ENCODE measurements around the gene NSMF.
"Not testable (repeated sequence)": the region's sequence is repeated elsewhere in the genome, so short reads cannot be mapped to it uniquely, and the experiment has no call there.

NSMF gene

DNA sequence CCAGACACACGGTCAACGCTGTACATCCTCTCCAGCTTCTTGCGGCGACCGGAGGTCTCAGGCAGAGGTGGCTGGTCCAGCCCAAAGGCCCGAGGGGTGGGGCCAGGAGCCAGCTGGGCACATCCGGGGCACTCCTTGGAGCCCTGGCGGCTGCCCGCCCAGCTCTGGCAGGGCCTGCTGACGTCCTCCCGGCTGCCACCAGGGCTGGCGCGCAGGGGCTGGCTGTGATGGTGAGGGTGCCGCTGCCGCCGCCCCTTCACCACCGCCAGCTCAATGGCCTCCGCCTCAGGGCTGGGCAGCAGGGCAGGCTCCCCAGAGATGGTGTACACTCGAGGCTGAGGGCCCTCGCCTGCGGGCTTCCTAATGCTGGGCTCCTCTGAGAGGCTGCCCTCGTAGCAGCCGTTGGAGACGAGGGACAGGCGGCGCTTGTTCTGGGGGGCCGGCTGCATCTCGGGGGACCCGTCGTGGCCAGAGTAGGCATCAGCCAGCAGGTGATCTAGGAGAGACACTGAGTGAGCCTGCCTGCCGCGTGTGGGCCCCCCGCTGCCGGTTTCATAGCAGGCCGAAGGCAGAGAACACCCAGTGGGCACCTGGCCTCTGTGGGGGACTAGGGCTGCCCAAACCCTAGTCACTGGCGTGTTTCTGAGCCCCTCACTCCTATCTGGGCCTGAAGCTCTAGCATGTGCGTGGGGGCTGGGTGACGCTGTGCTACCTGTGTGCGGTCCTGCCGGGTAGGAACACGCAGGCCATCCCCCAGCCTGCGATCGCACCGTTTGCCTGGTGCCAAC lies 1.5 kb downstream of the NSMF start:
- FAIRE-seq, result no peak

DNA sequence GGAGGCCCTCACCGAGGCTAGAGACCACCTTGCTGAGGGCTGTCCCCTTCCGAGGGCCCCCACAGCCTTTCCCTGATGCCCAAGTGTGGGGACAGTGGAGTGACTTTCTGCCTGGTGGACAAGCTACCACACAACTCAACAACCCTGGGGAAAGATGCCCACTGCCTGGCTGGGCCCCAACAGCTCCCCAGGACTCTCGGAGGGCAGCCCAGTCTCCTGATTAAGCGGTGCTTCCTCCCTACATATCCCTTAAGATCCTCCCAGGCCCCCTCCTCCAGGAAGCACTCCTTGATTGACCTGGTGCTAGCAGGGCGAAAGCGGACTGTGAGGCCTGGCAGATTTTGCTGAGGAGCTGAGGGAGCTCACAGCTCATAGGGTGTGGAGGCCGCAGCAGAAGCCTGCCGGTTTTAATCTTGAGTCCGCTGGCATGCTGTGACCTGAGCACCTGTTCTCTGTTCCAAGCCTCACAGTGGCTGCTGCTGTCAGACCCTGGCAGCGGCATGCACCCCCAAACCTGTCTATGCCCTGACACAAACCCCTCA lies 2.2 kb downstream of the NSMF start:
- no peak for FAIRE-seq

DNA sequence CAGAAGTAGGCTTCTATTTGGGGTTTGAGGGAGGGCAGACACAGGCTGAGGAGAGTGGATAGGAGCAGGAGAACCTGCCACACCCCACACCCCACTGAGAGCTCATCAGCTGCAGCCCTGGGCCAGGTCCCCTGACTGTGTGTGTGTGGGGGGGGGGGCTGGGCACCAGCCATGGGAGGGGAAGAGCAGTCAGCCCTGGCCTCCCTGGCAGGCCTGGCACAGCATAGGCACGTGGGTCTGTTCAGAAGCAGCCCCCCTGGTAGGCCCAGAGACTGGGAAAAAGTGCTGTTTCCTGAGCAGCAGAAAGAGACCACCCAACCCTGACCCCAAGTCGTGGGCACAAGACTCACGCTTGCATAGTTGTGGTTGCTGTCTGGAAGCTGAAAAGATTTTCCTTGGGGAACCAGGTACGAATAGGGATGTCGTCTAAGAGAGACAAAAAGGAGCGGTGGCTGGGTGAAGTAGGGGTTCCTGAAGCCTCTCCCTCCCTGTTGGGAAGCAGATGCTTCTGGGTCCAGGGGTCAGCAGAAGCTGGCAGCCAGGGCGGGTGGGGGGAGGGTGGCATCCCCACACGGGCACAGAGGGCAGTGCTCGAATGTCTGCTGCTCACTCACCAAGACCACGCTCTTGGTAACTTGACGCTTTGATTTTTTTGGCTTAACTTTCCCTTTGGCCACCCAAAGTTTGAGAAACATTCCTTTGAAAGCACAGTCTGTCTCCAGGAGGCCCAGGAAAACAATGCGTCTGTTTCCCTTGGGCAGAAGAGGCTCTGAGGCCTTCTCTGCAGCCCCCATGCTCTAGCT lies 2.9 kb downstream of the NSMF start:
- FAIRE-seq, result no peak

DNA sequence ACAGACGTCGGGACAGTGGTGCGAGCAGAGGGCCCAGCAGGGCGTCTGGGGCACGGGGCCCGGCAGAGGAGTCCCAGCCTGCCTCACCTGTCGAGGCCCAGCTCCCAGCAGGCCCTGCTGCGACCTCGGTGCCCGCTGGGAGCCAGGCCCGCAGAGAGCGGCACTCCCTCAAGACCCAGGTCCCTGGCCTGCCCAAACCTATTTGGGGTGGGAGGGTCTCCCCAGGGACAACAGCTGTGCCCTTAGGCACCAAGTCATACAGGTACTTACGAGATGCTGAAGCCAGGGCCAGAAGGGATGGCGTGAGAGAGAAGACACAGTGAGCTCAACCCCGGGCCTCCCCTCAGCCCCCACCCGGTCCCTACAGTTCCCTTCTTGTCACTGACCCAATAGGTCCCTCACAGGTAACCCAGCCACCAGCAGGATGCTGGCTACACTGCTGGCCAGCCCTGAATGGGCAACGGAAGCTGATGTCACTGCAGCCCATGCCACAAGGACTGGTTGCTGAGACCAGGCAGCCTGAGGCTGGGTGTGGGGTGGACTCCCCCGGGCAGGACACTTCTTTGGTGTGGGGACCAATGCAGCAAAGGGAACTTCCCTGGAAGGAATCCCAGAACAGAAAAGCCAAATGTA lies 3.7 kb downstream of the NSMF start:
- FAIRE-seq, result no peak

DNA sequence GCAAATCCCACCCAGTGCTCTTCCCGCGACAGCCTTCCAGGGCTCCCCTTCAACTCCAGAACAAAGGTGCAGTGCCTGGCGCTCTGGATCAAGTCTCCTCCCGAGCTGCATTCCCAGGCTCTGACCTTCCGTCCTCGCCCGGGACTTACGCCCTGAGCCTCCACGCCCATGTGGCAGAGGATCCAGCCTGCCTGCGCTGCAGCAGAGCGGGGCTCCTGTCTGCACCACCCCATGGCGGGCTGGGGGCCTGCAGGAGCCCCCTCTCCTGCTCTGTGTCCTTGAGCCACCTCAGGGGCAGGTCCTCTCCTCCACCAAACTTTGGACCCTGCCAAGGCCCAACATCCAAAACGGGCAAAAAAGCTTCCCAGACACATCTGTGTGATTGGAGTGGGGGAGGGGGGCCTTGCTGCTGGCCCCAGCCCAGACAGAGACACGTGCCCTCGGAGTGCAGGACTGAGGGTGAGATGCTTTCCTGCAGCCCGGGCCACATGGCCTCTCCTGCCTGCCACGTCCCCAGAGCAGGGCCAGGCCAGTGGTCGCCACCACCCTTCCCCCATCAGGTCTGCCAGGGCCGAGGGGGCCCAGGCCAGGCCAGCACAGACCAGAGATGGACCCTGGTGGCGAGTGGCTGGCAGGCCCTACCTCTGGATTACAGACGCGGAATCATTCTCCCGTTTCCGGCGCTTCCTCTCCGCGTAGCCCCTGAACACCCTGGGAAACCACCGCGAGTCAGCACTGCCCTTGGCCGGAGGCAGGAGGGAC lies 4.4 kb downstream of the NSMF start:
- FAIRE-seq, result no peak

DNA sequence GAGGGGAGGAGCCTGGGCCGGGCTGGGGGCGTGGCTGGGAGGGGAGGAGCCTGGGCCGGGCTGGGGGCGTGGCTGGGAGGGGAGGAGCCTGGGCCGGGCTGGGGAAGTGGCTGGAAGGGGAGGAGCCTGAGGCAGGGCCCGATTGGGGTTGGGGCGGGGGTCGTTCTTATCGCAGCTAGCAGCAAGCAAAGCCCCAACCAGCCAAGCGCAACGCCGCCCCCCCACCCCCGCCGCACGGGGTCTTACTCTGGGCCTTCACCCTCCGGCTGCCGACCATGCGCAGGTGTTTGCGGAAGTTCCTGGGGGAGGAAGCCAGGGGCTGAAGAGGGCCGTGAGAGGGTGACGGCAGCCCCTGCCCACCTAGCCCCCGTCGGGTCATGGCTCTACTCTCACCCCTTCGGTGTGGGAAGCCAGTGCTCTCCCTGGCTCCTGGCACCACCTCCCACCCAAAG lies 5.0 kb downstream of the NSMF start:
- no peak for FAIRE-seq

DNA sequence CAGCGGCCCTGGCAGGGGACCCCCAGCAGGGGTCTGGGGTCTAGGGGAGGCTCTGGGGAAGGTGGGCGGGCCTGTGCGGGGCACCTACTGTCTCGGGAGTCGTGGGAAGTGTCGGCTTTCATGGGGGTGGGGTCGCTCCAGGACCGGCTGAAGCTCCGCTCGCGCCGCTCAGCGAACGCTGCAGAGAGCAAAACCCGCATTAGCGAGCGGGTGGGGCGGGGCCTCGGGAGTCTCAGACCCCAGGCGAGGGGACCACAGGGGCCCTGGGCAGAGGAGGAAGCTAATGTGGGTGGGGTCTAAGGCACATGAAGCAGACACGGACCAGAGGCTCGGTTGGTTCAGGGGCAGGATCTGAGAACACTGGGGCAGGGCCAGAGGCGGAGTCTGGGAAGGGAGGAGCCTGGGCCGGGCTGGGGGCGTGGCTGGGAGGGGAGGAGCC lies 5.5 kb downstream of the NSMF start:
- FAIRE-seq, result no peak

DNA sequence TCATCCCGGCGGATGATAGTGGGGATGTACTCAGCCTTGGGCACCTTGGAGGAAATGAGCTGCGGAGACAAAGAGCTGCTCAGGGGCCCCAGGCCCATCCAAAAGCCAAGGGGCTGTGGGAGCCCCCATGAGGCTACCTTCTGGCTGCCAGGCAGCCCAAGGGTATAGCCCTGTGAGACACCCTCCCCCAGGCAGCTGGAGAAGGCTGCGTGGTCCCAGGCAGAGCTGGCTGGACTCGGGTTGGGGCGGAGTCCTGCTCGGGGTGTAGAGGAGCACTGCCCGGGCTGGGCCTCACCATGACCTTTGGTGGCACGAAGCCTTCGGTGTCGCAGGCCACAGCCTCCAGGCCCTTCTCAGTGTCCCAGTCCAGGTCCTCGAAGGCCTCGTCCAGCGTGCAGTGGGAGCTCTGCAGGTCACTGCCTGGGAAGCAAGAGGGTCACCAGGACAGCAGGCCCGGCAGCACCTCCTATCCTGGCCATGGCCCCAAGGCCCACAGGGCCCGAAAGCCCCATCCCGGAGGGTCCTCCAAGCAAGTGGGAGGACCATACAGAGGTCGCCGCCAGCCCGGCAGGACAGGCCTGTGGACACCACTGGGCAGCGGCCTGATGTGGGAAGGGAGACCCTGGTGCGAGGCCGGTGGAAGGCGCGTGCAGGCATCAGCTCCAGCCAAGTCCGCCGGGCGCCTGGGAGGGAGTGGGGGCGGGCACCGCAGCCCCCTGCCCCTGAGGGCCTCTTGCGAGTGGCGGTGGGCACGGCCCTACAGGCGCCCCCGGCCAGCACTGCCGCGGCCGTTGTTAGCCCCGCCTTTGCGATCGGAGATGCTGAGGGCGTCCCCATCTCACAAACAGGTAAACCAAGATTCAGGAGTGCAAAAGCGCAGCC lies 6.1 kb downstream of the NSMF start:
- FAIRE-seq, result no peak

DNA sequence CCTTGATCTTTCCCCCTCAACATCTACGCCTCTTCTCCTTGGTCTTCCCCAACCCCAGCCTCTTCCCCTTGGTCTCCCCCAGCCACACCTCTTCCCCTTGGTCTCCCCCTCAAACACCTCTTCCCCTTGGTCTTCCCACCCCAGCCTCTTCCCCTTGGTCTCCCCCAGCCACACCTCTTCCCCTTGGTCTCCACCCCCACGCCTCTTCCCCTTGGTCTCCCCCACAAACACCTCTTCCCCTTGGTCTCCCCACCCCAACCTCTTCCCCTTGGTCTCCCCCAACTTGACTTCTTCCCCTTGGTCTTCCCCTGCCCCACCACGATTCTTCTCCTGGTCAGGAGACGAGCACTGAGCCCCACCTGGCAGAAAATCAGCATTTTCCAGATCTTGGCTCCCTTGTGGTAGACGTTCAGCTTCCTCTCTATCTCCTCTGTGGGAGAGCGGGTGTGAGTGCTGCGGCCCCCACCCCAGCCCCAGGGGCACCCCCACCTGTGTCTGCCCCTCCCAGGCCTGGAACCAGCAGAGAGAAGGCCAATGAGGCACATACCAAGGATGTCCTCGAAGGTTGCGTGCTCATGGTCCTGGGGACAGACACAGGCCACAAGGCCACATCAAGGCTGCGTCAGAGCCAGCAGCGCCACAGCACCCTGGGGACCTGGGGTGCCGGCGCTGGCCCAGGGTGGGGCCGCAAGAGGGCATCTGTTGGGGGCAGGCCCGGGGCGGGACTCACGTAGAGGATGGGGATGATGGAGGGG lies 7.0 kb downstream of the NSMF start:
- no peak for FAIRE-seq

DNA sequence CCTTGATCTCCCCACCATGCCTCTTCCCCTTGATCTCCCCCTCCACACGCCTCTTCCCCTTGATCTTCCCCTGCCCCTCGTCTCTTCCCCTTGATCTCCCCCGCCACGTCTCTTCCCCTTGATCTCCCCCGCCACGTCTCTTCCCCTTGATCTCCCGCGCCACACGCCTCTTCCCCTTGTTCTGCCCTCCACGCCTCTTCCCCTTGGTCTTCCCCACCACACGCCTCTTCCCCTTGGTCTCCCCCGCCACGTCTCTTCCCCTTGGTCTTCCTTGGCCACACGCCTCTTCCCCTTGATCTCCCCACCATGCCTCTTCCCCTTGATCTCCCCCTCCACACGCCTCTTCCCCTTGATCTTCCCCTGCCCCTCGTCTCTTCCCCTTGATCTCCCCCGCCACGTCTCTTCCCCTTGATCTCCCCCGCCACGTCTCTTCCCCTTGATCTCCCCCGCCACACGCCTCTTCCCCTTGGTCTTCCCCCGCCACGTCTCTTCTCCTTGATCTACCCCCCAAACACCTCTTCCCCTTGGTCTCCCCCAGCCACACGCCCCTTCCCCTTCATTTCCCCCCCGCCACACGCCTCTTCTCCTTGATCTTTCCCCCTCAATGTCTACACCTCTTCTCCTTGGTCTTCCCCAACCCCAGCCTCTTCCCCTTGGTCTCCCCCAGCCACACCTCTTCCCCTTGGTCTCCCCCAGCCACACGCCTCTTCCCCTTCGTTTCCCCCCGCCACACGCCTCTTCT lies 7.7 kb downstream of the NSMF start:
- not testable (repeated sequence) for FAIRE-seq

DNA sequence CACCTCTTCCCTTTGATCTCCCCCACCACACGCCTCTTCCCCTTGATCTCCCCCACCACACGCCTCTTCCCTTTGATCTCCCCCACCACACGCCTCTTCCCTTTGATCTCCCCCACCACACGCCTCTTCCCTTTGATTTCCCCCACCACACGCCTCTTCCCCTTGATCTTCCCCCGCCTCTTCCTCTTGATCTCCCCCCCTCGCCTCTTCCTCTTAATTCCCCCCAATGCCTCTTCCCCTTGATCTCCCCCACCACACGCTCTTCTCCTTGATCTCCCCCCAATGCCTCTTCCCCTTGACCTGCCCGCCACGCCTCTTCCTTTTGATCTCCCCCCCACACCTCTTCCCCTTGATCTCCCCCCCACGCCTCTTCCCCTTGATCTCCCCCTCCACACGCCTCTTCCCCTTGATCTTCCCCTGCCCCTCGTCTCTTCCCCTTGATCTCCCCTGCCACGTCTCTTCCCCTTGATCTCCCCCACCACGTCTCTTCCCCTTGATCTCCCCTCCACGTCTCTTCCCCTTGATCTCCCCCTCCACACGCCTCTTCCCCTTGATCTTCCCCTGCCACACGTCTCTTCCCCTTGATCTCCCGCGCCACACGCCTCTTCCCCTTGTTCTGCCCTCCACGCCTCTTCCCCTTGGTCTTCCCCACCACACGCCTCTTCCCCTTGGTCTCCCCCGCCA lies 8.5 kb downstream of the NSMF start:
- not testable (repeated sequence) for FAIRE-seq

DNA sequence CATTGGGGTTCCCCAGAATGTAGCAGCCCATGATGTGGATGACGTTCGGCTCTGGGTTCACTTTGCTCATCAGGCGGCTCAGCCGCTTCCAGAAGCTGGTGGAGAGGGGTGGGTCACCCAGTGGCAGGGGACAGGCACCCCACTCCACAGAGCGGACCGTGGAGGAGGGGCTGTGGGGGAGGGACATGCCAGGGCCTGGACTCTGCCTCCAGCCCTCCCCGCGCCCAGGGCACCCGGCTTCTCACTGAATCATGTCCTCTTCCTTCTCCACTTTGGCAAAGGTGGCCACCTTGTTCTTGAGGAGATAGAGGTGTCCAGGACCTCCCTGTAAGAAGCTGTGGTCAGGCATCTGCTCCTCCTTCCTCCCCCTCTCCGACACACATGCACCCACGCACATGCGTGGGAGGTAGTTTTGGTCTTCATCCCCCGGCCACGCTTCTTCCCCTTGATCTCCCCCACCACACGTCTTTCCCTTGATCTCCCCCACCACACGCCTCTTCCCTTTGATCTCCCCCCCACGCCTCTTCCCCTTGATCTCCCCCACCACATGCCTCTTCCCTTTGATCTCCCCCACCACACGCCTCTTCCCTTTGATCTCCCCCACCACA lies 9.1 kb downstream of the NSMF start:
- FAIRE-seq, result no peak

DNA sequence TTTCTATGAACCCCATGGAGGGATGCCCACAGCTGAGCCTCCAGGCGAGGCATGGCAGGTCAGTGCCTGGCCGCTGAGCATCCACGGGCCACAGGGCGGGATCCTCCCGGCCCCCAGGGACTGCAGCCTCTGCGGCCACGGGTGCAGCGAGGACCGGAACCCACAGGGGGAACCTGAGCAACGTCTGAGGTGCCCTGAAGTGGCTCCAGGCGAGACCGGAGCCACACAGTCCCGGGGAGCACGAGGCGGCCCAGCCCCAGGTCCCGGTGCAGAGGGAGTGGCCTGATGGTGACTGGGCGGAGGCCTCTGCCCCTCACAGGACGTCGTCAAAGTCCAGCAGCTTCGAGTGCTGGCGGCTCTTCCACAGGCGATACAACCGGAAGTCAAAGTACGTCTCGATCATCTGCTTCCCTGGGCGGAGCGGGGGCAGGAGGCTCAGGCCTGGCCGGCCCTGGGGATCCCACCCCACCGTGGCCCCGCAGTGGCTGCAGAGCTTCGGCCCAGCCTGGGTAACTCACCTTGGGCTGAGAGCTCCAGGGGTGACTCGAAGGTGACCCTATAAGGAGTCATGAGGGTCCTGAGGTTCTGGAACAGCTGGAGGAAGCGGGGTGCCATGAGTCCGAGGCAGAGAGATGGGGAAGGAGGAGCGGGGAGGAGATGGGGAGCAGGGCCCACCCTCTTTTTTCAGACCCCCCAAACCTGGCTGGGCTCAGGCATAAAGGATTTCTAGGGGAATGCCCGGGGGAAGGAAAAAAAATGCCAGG lies 9.9 kb downstream of the NSMF start:
- FAIRE-seq, result no peak

DNA sequence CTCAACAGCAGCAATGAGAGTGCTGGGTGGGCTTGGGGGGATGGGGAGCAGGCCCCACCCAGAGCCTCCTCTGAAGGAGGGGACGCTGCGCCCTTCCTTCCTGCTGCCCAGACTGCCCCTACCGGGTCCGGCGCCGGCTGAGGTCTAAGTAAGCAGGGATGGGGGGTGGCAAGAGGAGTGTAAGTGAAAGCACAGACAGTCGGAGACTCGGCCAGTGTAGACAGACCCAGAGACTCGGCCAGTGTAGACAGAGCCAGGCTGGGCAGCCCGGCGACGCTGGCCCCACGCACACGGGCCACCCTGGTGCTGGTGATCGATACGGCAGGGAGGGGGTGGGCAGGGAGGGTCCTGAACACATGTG lies 10.6 kb downstream of the NSMF start:
- FAIRE-seq, result no peak

DNA sequence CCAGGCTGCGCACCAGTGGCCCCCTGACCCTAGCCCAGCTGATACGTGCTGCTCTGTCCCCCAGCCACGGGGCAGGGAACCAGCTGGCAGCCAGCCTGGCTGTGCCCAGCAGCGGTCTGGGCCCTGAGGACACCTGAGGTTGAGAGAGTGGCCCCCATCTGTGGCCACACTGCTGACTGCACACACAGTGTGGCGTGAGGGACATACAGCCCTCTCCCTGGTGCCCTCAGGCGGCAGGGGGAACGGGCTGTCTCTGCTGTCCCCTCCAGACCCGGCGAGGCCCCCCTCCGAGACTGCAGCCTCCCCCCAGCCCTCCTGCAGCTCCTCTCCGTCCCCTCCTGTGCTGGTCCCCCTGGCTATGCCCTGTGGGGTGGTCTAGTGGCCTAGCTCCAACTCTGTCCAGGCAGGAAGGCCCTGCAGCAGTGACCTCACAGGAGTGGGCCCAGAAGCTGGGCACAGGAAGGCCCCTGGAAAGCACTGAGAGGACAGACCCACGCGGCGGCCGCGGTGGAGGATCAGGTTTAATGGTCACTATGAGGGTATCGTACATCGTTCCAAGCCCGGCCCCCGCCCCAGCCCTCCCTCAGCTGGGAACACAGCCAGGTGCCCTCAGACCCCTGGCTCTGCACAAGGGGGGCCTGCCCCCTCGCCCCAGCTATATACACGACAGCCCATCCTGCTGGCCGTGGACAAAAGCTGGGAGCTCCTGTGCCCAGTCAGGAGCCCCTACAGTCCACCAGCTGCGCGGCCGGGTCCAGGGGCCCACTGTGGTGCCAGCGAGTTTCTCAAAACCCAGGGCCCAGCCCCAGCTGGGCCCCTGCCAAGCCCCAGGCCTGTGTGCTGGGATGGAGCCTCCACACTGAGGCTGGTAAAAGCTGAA lies 11.2 kb downstream of the NSMF start:
- no peak for FAIRE-seq

DNA sequence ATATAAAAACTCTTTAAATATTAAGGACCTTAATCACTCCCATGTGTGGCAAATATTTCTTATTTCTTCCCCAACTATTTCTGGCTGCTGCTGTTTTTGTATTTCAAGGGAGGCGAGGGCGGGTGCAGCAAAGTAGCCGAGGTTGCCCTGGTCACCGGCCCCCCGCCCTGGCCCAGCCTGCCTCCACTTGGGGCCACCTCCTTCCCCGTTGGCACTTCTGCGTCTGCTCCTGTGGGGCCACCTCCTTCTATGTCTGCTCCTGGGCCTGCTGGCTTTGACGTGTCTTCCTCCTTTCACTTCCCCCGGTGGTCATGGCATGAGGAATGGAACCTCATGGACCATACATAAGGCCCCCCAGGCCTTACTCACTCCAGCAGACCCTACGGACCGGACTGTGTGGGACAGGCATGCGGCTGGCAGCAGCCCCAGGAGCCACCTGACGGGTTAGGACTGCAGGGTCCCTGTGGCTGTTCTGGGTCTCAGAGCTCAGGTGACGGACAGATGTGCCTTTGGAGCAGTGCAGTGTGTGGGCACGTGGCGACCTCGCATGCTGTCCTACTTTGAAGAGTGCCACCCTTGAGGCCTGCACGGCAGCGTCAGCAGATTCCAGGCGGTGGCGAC lies 12.2 kb downstream of the NSMF start:
- FAIRE-seq, result no peak

DNA sequence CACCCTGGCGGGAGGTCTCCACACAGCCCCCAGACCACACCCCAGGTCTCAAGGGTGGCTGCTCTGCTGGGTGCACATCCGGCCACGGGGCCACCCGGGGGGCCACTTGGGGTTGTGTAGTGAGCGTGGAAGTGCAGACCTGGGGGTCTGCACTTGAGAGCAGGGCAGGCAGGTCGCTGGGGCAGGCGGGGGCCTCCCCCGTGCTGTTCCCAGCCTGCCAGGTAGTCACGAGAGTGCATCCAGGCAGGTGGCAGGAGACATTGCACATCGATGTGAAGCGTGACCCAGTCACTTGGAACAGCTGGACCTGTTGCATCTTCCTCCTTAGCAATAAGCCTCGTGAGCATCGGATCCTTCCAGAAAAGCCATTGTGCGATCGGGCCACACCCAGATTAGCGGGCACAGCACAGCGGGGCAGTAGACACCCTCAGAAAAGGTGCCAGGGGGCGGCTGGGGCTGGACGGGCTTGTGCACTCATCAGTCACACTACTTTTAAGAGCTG lies 13.2 kb downstream of the NSMF start:
- FAIRE-seq, result no peak

All from G401.6 (cell line).